DOHH2 (cell line): ENCODE measurements around the gene ABCF2.

Experiments used
- CTCF ChIP-seq: fragments of 200-600 bp; sonication (generic); IDR thresholded peaks from one replicate; pipeline ENCODE4 v1.5.1; 2014; ENCODE audit warnings: antibody characterized with exemption, mild to moderate bottlenecking, low read depth, low read length; ENCODE audit not compliant: poor library complexity, severe bottlenecking
- EZH2phosphoT487 ChIP-seq: fragments of 200-600 bp; sonication (generic); IDR thresholded peaks from 2 replicates; pipeline ENCODE4 v1.6.1; 2017; ENCODE audit warnings: borderline replicate concordance, mild to moderate bottlenecking, antibody characterized with exemption, low read length, moderate library complexity, mixed read lengths

GRCh38 chr7:151174246-151175046 lies 52.6 kb downstream of the ABCF2 start:
- TF ChIP-seq CTCF, result no peak
- TF ChIP-seq EZH2phosphoT487, result no peak
